Hepatocyte (in vitro differentiated cells): Measurements from ENCODE around the gene OR5K1.

ENCODE experiments used
- EZH2 ChIP-seq: fragments of 200-600 bp; sonication (generic); IDR thresholded peaks from 2 replicates; pipeline ENCODE4 v1.6.1; 2016; ENCODE audit warnings: antibody characterized with exemption, mild to moderate bottlenecking, borderline replicate concordance
- TF ChIP-seq, protein P1 (sequence below): fragments of 200-600 bp; sonication (generic); IDR thresholded peaks from 2 replicates; pipeline ENCODE4 v1.5.1; 2016; ENCODE audit warnings: antibody characterized with exemption, mild to moderate bottlenecking; ENCODE audit not compliant: poor library complexity

DNA sequence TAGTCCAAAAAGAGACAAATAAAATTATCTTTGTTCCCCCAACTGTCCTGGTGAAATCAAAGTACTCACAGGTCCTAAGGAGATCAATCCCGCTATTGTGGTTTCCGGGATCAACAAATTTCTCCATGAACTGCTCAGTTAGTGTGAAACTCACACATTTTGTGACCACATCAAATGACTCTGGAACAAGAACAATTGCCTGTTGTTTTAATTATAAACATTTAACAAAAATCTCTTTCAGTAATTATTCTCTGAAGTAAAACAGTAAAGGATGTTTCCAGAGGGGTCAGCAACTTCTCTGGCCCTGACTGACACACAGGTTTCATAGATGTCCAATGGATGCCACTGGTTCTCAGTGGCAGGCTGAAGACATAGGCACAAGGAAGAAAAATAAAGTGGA, 55.8 kb downstream of the OR5K1 start:
- TF ChIP-seq, protein P1, sequence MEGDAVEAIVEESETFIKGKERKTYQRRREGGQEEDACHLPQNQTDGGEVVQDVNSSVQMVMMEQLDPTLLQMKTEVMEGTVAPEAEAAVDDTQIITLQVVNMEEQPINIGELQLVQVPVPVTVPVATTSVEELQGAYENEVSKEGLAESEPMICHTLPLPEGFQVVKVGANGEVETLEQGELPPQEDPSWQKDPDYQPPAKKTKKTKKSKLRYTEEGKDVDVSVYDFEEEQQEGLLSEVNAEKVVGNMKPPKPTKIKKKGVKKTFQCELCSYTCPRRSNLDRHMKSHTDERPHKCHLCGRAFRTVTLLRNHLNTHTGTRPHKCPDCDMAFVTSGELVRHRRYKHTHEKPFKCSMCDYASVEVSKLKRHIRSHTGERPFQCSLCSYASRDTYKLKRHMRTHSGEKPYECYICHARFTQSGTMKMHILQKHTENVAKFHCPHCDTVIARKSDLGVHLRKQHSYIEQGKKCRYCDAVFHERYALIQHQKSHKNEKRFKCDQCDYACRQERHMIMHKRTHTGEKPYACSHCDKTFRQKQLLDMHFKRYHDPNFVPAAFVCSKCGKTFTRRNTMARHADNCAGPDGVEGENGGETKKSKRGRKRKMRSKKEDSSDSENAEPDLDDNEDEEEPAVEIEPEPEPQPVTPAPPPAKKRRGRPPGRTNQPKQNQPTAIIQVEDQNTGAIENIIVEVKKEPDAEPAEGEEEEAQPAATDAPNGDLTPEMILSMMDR: no peak
- no peak for TF ChIP-seq EZH2
